AML-193 (cell line): Measurements from ENCODE around the gene TSTD2.

ENCODE experiments used
- DNase-seq, 2 experiments: peaks; one replicate each; lab custom pipeline; 2025; lab: John Stamatoyannopoulos, UW

Gene TSTD2

DNA sequence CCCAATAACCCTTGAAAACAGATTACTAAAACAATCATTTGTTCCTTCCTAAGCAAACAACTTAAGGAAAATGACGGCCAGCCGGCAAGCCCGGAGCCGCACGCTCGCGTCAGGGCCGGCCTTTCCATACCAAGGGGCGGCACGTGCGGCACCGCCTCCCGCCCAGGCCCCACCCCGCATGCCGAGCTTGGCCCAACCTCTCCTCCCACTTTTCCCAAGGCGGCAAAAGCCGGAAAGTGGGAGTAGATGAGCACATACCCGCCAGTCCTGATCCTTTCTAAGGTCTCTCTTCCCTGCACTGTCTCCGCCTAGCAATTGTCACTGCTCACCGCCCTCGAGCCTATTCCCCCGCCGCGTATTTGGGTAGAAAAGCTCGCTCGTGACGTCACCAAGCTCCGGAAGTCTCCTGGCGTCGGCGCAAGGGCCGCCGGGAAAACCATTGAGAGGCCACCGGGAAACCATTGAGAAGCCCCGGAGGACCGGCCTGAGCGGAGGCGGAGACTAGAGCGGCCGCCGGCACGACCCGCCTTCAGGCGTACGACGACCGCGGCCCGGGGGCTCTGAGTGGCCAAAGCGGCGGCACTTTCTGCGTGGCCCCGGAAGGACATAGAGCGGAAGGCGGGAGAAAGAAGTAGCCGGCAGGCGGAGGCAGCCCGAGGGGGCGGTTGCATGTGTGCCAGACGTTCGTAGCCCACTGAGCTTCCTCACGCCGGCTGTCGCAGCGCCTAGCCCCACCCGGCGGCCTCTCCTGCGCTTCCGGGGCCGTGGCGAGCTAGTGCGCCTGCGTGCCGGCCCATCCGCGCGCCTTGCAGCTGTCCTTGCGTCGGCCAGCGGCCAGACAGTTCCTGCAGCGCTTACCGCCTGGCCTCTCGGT is at the start of gene TSTD2, which contains the start of gene NCBP1:
TSS of gene TSTD2 (minus strand) at position 384 of the 874 bp plus-strand sequence. CDS start 5,806 bp downstream, outside the sequence.
TSS of gene NCBP1 (plus strand) at position 837 of the 874 bp plus-strand sequence. CDS start 61 bp downstream, outside the sequence.
- peak; percentile 95 to 96 for DNase-seq

DNA sequence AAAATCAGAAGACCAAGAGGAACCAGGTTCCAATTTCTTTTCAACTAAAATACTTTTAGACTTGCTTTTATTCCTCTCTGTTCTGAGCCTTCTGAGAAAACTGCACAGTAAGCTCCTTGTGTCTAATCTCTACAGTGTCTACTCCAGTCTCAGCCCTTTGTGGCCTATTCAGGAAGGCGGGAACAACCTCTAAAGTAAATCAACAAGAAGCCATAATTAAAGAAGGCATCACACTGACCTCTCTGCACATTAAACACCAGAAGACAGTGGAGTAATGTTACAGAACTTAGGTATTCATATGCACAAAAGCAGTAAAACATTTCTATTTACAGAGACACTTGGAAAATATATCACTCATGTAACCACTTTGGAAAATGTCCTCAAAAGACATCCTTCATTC is 49.1 kb upstream of the TSTD2 start:
- DNase-seq: no peak

DNA sequence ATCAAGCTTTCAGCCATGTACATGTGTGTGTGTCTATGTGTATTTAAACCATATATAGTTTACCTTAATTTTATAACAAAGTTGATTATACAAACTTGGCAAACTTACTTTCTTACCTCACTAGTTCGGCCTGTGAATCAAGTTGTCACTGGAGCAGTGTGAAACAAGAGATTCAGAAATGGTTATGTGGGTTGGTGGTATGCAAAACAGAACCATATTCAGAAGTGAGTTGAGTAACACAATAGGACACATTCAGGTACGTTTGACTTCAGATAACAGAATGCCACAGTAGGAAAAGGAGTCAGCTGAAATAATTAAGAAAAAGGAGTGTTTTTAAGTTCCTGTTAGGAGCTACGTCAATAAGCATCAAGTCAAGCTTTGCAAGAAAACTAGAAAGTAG is 42.5 kb upstream of the TSTD2 start:
- no peak for DNase-seq

DNA sequence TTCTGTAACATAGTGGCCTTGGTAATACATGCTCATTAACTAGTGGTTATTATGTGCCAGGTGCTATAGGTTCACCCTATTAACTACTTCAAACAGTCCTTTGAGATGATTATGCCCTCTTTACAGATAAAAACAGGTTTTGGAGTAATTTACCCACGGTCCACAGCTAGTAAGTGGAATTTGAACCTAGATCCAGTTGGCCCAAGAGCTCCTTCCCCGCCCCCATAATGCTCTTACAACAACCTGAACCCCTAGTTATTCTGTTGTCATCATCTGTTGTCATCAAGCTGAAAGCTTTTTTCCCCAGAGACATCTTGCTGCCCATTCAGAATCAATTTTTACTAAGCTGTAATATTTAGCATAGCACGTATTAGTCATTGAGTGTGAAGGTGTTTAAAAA is 40.8 kb upstream of the TSTD2 start:
- DNase-seq: no peak

DNA sequence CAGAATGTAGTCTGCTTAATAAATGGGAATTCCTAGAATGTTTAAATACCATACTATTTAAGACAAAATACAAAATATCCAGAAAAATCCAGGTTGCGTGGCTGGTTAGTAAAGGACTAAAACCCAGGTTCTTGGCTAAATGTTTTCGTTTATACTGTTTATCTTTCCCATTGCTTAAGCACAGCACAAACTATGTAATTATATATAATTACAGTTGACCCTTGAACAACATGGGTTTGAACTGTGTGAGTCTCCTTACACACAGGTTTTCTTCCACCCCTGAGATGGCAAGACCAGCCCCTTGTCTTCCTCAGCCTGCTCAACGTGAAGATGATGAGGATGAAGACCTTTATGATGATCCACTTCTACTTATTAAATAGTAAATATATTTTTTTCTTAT is 39.2 kb upstream of the TSTD2 start:
- no peak for DNase-seq

DNA sequence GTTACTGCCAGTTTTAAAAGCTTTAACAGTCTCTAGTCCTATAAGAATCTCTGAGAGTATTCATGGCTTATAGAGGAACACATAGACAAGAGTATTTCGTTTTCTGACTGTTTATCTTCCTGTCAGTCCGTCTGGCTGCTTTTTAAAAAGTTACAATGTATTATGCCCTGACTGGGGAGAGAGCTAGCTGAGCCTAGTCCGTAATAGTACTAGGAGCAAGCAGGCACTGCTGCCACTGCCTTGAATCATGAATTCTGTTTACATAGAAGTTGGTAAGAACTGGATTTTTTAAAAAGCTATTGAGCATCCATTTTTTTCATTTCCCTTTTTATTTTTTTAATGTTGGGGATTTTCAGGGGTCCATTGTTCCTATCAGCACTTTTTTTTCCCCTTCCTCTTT is 37.4 kb upstream of the TSTD2 start:
- no peak for DNase-seq

DNA sequence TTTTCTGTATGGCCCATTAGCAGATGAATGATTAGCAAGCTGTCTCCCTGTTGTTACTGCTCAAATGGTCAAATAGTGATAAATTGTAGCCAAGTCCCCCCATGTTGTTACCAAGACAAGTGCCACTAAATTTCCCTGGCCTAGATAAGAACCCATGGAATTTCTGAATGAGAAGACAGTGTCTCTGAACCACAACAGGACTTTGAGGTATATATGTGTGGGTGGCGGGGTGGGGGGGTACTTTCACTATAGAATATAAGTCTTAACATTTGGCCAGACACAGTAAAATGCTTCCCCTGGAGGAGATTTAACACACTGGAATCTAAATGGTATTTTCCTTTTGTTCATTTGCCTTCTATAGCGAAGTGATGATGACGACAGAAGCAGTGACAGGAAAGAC is 35.3 kb upstream of the TSTD2 start:
- DNase-seq: no peak

DNA sequence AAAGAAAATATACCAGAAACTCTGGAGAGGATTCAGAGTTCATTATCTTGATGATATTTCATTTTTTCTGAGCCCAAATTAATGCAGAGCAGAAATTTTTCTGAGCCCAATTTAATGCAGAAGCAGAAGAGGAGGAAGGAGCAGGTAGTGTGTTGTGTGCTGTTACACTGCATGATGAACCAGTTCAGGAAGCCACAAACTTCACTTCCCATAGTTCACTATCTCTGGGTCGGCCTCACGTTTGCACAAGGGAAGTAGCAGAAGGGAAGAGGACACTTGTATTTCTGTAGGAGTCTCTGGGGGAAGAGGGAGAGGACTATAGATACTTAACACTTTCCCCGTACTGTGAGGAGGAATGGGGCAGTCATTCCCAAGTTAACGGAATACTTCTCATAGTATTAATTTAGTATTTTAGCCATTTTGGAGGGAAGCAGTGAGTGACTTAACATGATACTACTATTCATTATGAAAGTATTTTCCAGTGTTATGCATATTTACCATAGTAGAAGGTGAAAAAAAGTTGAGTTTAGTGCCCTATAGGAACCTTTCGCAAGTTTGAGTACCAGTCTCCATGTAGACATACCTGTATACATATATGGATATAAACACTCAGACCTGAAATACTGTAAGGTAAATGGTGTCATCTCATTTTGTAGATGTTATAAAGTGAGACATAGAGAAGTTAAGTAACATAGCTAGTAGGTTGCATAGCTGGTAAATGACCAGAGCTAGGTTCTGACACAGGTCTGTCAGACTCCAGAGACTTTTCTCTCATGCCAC is 33.9 kb upstream of the TSTD2 start:
- peak; percentile 39 to 50 for DNase-seq

DNA sequence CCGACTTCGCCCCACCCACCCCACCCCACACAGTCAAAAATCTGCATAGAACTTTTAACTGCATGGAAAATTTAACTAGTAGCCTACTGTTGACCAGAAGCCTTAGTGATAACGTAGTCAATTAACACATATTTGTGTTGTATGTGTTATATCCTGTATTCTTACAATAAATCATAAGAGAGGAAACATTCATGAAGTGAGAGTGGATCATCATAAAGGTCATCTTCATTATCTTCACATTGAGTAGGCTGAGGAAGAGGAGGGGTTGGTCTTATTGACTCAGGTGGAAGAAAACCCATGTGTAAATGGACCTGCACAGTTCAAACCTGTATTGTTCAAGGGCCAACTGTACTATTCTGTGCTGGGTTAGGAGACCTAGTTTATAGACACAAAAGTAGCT is 32.6 kb upstream of the TSTD2 start:
- DNase-seq: no peak

DNA sequence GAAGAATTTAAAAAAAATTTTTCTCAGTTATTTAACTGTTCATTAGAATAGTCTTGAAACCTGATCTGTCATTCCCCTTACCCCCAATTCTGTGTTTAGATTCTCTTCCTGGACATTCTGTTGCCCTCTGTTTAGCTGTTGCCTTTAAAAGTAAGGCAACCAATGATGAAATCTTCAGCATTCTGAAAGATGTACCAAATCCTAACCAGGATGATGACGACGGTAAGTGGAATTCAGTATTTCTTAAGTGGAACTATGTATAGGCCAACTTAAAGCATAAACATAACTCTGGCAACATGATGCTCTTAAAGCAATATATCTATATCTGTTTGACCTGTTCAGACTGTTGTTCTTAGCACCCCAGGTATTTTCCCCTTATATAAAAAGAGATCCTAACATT is 27.7 kb upstream of the TSTD2 start:
- no peak for DNase-seq

DNA sequence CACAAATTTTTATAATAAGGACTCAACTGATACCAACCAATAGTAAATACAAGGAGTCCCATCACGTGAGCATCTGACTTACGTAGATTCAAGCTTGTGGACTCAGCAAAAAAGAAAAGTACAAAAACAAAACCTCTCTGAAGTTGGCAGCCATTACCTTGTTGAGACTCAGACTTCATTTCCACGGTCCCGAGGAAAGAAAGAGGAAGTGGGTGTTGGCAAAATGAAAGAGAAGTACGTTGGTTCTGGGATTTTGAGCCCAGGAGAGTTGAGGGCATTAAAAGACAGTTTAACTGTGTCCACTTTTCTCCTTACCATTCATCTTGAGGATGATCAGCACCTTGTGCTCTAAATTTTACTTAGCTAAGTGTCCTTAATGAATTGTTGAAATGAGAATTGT is 27.2 kb upstream of the TSTD2 start:
- no peak for DNase-seq

DNA sequence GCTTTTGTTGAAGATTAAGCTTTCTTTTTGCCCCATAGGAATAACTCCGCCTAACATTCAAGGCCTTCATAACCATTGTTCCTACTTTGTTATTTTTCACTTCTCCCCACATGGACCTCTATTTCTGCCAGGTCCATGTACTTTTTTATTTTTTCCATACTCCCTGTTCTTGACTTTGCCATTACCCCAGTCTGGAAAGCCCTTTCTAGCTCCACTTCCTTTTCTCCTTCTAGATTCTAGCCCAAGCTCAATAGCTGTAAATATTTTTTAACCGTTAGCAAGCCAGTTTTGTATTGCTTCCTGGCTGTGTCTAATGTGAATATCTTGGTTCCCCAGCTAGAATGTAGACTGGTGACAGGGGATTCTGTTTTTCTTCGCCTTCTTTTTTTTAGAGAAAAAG is 26.6 kb upstream of the TSTD2 start:
- DNase-seq: no peak

DNA sequence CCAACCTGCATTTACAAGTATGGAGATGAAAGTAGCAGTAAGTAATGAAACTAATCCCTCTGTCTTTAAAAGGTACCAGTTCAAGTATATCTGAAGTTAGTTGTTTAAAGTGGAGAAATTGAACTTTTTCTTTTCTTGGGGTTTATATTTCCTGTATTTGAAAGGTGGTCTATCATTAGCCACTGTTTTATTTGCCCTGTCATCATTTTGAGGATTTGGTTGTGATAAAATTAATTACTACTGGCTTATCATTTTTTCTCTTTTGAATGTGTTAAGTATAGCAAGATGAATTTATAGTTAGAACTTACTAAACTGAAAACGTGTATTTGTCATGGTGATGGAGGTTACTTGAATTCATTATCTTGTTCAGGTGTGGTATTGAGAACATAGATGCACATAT is 25.5 kb upstream of the TSTD2 start:
- no peak for DNase-seq

DNA sequence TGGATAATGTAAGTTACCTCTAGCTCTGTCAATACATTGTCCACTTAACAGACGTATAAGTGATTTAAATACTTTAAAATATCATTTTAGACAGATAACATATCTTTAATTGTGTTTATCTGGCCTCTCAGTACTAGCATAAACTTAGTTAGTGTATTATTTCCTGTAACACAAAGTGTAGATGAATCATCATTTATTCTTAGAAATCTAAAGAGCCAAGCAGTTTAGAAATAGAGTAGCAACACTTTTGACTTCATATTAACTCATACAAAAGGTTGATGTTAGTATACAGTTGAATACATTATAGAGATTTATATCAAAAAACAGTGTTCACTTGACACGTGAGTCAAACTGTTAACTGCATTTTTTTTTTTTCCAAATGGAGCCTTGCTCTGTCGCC is 18.5 kb upstream of the TSTD2 start:
- DNase-seq: no peak

DNA sequence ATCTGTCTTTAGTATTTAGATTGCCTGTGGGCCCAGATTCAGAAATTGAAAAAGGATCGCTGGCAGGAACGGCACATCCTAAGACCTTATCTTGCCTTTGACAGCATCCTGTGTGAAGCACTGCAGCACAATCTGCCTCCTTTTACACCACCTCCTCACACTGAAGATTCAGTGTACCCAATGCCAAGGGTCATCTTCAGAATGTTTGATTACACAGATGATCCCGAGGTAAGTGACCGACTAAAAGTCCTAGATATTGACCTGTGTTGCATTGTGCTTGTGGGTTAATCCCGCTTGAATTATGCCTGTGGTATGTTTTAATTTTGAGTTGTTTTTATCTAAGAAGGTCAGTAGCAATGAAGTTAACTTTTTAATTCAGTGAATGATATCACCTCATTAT is 14.8 kb upstream of the TSTD2 start:
- no peak for DNase-seq

DNA sequence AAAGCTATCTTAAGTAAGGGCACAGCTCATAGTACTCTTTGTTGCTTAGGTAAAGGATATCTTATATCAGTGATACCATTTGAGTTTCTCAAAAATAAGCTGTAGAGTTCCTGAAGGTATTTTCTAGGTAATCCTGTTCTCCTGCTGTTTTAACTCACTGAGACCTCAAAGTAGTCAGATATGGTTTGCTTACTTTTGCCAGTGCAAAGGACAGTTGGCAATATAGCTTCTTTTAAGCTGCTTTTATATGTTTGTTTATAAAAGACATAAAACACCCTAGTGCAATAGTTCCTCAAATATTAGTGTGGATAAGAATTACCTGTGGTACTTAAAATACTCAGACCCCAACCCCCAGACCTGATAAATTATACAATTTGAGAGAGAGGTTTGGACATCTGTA is 12.6 kb upstream of the TSTD2 start:
- no peak for DNase-seq

DNA sequence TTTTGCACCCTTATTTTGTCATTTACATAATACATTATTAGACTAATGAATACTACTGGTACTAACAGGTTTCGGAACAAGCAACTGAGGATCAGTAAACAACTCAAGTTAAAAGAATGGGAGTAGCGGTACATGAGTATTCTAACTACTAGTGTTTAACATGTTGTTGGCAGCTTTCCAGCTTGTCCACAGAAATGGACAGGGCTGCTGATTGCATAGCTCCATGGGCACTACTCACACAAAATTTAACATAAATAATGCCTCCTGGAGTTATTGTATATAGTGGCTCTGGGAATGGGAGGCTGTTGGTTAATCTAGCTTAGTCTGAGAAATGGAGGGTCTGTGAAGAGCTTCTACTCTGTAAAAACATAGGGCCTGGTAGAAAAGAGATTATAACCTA is 7.2 kb upstream of the TSTD2 start:
- no peak for DNase-seq

DNA sequence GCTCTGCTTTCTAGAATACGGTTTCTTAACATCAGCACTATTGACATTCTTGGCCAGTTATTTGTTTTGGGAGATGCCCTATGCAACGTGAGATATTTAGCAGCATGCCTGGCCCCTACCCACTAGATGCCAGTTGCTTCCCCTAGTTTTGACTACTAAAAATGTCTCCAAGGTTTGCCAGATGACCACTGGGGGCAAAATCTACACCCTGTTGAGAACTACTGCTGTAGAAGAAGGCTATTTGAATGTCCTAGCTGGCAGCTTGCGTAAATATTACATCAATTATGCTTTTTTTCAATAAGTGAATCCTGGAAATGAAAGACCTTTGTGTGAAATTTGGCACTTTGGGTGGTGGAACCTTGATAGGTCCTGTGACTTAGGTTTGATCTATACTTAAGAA is 5.5 kb upstream of the TSTD2 start:
- peak; percentile 29 to 39 for DNase-seq

DNA sequence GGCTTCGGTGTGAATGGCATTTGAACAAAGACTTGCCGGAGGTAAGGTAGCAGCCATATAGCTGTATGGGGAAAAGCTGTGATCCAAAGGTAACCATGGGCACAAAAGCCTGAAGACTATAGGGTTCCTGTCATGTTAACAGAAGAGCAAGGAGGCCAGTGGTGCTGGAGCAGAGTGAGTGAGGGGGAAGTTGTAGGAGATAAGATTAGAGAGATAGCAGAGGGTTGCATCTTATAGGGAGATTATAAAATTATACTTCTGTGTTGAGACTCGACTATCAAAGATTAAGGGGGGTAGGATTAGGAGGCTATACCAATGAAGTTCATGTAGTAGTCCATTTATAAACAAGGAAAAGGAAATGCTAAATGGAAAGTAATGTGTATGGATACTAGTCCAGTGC is 3.7 kb upstream of the TSTD2 start:
- DNase-seq: peak in 1 of 2 experiments; percentile 11

DNA sequence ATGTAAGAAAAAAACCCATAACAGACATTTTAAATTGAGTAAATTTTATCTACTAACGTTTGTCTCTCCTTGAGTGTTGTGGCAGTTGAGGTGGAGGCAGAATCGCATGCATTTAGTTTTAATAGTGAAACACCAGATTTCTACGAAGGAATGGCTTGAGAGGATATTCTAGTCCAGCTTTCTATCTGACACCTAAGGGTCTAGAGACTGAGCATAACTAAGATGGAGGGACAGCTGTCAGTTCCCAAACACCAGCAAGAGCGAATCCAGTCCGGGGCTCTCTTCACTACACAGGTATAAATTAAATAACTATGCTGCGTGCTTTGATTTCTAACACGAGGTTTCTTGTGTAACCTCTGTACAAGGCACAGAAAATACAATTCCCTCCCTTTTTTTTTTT is 1.9 kb upstream of the TSTD2 start:
- no peak for DNase-seq

DNA sequence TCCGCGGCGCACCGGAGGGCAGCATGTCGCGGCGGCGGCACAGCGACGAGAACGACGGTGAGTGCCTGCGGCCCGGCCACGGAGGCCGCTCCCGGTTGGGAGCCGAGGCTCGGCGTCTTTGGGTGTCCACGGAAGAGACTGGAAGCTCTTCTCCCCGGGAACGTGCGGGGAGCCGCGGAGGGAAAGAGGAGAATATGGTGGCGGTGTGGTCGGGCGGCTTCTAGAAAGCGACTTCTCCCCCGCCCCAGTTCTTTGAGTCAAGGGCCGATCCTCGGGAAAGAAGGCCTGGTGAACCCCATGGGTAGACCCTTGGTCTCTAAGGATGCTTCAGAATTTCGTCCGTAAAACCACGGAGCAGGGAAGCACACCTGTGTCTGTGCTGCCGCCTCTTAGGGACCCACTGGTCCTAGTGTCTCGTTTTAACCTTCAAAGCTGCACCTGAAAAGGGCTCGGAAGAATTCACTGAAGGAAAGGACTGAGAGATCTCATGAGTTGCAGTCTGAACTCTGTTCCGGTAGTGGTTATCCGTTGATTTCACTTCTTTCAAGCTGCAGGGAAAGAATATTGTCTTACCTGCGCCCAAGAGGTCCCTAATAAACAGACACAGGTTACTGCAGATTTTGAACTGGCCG is 807 bp upstream of the TSTD2 start:
- no peak for DNase-seq

DNA sequence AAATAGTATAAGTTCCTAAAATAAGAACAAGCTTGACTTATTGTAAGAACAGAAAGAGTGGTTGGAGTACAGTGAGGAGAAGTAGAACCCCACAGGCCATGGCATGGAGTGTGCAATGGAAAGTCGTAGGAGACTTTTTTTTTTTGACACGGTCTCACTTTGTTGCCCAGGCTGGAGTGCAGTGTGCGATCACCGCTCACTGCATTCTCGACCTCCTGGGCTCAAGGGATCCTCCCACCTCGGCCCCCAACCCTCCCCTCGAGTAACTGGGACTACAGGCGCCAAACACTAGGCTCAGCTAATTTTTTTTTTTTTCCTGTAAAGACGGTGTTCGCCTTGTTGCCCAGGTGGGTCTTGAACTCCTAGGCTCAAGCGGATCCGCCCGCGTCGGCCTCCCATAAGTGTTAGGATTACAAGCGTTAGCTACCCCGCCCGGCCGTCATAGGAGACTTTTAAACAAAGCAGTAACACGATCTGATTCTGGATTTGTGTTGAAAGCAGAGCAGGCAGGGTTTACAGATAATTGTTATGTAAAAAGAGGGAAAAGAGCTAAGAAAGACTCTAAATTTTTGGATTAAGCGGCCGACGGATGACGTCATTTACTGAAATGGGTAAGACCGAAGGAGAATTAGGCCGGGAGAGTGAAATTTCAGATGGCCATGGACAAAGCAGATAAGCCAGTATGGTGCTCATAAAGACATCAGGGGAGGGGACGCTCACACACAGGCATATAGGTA is 752 bp downstream of the TSTD2 start:
- peak in 1 of 2 experiments; percentile 63 for DNase-seq
